Measurements from ENCODE around the gene PPP3CA. TPM values are rescaled to one million over a fixed set of nuclear protein-coding genes. Genes with fewer than 3 reads are reported as not detected.

The PPP3CA gene
- total and polyA plus RNA-seq, 2 experiments from 2014 or later: 42.3 to 42.8 TPM

- H3F3A ChIP-seq (ENCODE audit: insufficient read depth): peaks cover 14% of the 10 kb centered on the region
- no peak overlapping the region for H3K4me3 ChIP-seq
- no peak overlapping the region for H3K27ac ChIP-seq
- H3K9ac ChIP-seq: no peak overlapping the region
- H3K27me3 ChIP-seq (replicated peaks; ENCODE audit: insufficient read depth): no peaks in the 10 kb centered on the region
- no peak for DNase-seq
- TF ChIP-seq EZH2 (IDR thresholded peaks at IDR 0.05; ENCODE audit: insufficient read depth, poor library complexity, severe bottlenecking): no peak
- no peak for TF ChIP-seq EZH2phosphoT487 (IDR thresholded peaks at IDR 0.05; ENCODE audit: insufficient read depth, low read depth)
- no peak overlapping the region for H3K4me2 ChIP-seq (ENCODE audit: unreplicated experiment)
- no peaks in the 10 kb centered on the region for H3K9me3 ChIP-seq (ENCODE audit: low read depth)
- H3K4me1 ChIP-seq (ENCODE audit: insufficient read depth): peaks cover 21% of the 10 kb centered on the region
- H2AFZ ChIP-seq: no peak overlapping the region
- H3K79me2 ChIP-seq (ENCODE audit: insufficient read depth): peaks cover 61% of the 10 kb centered on the region
- H3K36me3 ChIP-seq (ENCODE audit: low read depth): no peaks in the 10 kb centered on the region
- no peaks in the 10 kb centered on the region for H4K20me1 ChIP-seq (ENCODE audit: insufficient read depth)
- H3K9me2 ChIP-seq (ENCODE audit: insufficient read depth): no peaks in the 10 kb centered on the region
- in situ Hi-C loops (cut with MboI): no loop called here
- WGBS, 2 experiments (ENCODE audit: low coverage in 1 of 2, low lambda C conversion rate in 2 of 2, missing lambda C conversion rate in 2 of 2): 97 to 98% methylated on average over 5 of the region's 5 CpGs
Observed at GRCh38 chr4:101123231-101123630, 224.1 kb downstream of the PPP3CA start.

- no peaks in the 10 kb centered on the region for H3K36me3 ChIP-seq (ENCODE audit: low read depth)
- H3K4me2 ChIP-seq (ENCODE audit: unreplicated experiment): no peak overlapping the region
- peaks cover 54% of the 10 kb centered on the region for H3K79me2 ChIP-seq (ENCODE audit: insufficient read depth)
- no peaks in the 10 kb centered on the region for H3K9me3 ChIP-seq (ENCODE audit: low read depth)
- no peaks in the 10 kb centered on the region for H3K27me3 ChIP-seq (replicated peaks; ENCODE audit: insufficient read depth)
- DNase-seq: peak; percentile 14
- H2AFZ ChIP-seq: no peak overlapping the region
- peaks cover 14% of the 10 kb centered on the region for H3K4me1 ChIP-seq (ENCODE audit: insufficient read depth)
- no peak overlapping the region for H3K9ac ChIP-seq
- peaks cover 14% of the 10 kb centered on the region for H3F3A ChIP-seq (ENCODE audit: insufficient read depth)
- no peak overlapping the region for H3K27ac ChIP-seq
- H3K4me3 ChIP-seq: no peak overlapping the region
- TF ChIP-seq EZH2phosphoT487 (IDR thresholded peaks at IDR 0.05; ENCODE audit: insufficient read depth, low read depth) (no peak), EZH2 (IDR thresholded peaks at IDR 0.05; ENCODE audit: insufficient read depth, poor library complexity, severe bottlenecking) (no peak)
- in situ Hi-C loops (cut with MboI): no loop called here
- no peaks in the 10 kb centered on the region for H4K20me1 ChIP-seq (ENCODE audit: insufficient read depth)
- H3K9me2 ChIP-seq (ENCODE audit: insufficient read depth): no peaks in the 10 kb centered on the region
Observed at GRCh38 chr4:101122019-101122418, 225.3 kb downstream of the PPP3CA start.

GRCh38 chr4:101119141-101119540 lies 228.2 kb downstream of the PPP3CA start:
- peaks cover 57% of the 10 kb centered on the region for H3K79me2 ChIP-seq (ENCODE audit: insufficient read depth)
- H3K4me1 ChIP-seq (ENCODE audit: insufficient read depth): peaks cover 14% of the 10 kb centered on the region
- H3K27me3 ChIP-seq (replicated peaks; ENCODE audit: insufficient read depth): no peaks in the 10 kb centered on the region
- DNase-seq: no peak
- in situ Hi-C loops (cut with MboI): no loop called here
- TF ChIP-seq EZH2 (IDR thresholded peaks at IDR 0.05; ENCODE audit: insufficient read depth, poor library complexity, severe bottlenecking) (no peak), EZH2phosphoT487 (IDR thresholded peaks at IDR 0.05; ENCODE audit: insufficient read depth, low read depth) (no peak)
- H3K36me3 ChIP-seq (ENCODE audit: low read depth): no peaks in the 10 kb centered on the region
- no peak overlapping the region for H3K27ac ChIP-seq
- no peaks in the 10 kb centered on the region for H3K9me2 ChIP-seq (ENCODE audit: insufficient read depth)
- 93 to 97% methylated on average over 3 of the region's 3 CpGs for WGBS, 2 experiments (ENCODE audit: low coverage in 1 of 2, low lambda C conversion rate in 2 of 2, missing lambda C conversion rate in 2 of 2)
- no peak overlapping the region for H3K9ac ChIP-seq
- no peak overlapping the region for H3K4me2 ChIP-seq (ENCODE audit: unreplicated experiment)
- 0 out of 2 replicates have a peak, but pooled peaks cover 6% of the 10 kb centered on the region for H3F3A ChIP-seq (ENCODE audit: insufficient read depth)
- no peak overlapping the region for H3K4me3 ChIP-seq
- no peaks in the 10 kb centered on the region for H4K20me1 ChIP-seq (ENCODE audit: insufficient read depth)
- no peak overlapping the region for H2AFZ ChIP-seq
- H3K9me3 ChIP-seq (ENCODE audit: low read depth): no peaks in the 10 kb centered on the region

- Histone ChIP-seq H4K20me1 (ENCODE audit: insufficient read depth) (no peaks in the 10 kb centered on the region), H3F3A (ENCODE audit: insufficient read depth) (0 out of 2 replicates have a peak, but pooled peaks cover 6% of the 10 kb centered on the region), H3K4me3 (no peak overlapping the region), H3K27me3 (replicated peaks; ENCODE audit: insufficient read depth) (no peaks in the 10 kb centered on the region), H3K79me2 (ENCODE audit: insufficient read depth) (peaks cover 60% of the 10 kb centered on the region), H3K36me3 (ENCODE audit: low read depth) (no peaks in the 10 kb centered on the region), H3K9me3 (ENCODE audit: low read depth) (no peaks in the 10 kb centered on the region), H3K4me2 (ENCODE audit: unreplicated experiment) (no peak overlapping the region), H3K9ac (no peak overlapping the region), H3K27ac (no peak overlapping the region), H3K4me1 (ENCODE audit: insufficient read depth) (peaks cover 14% of the 10 kb centered on the region), H2AFZ (no peak overlapping the region), H3K9me2 (ENCODE audit: insufficient read depth) (no peaks in the 10 kb centered on the region)
- 92 to 93% methylated on average over 1 of the region's 1 CpG for WGBS, 2 experiments (ENCODE audit: low coverage in 1 of 2, low lambda C conversion rate in 2 of 2, missing lambda C conversion rate in 2 of 2)
- no peak for DNase-seq
- no peak for TF ChIP-seq EZH2 (IDR thresholded peaks at IDR 0.05; ENCODE audit: insufficient read depth, poor library complexity, severe bottlenecking)
- no peak for TF ChIP-seq EZH2phosphoT487 (IDR thresholded peaks at IDR 0.05; ENCODE audit: insufficient read depth, low read depth)
- in situ Hi-C loops (cut with MboI): no loop called here
Observed at GRCh38 chr4:101118617-101119016, 228.7 kb downstream of the PPP3CA start.

GRCh38 chr4:101115887-101116286 lies 231.4 kb downstream of the PPP3CA start:
- H3K79me2 ChIP-seq (ENCODE audit: insufficient read depth): peaks cover 43% of the 10 kb centered on the region
- H4K20me1 ChIP-seq (ENCODE audit: insufficient read depth): no peaks in the 10 kb centered on the region
- no peaks in the 10 kb centered on the region for H3K36me3 ChIP-seq (ENCODE audit: low read depth)
- no peaks in the 10 kb centered on the region for H3K9me3 ChIP-seq (ENCODE audit: low read depth)
- no peak overlapping the region for H3K27ac ChIP-seq
- 95 to 96% methylated on average over 4 of the region's 4 CpGs for WGBS, 2 experiments (ENCODE audit: low coverage in 1 of 2, low lambda C conversion rate in 2 of 2, missing lambda C conversion rate in 2 of 2)
- H3K9me2 ChIP-seq (ENCODE audit: insufficient read depth): no peaks in the 10 kb centered on the region
- TF ChIP-seq EZH2phosphoT487 (IDR thresholded peaks at IDR 0.05; ENCODE audit: insufficient read depth, low read depth): no peak
- TF ChIP-seq EZH2 (IDR thresholded peaks at IDR 0.05; ENCODE audit: insufficient read depth, poor library complexity, severe bottlenecking): no peak
- peaks cover 14% of the 10 kb centered on the region for H3K4me1 ChIP-seq (ENCODE audit: insufficient read depth)
- in situ Hi-C loops (cut with MboI): no loop called here
- no peak overlapping the region for H3K4me3 ChIP-seq
- H3K9ac ChIP-seq: no peak overlapping the region
- no peak for DNase-seq
- H3K27me3 ChIP-seq (replicated peaks; ENCODE audit: insufficient read depth): no peaks in the 10 kb centered on the region
- H2AFZ ChIP-seq: no peak overlapping the region
- H3F3A ChIP-seq (ENCODE audit: insufficient read depth): 0 out of 2 replicates have a peak, but pooled peaks cover 6% of the 10 kb centered on the region
- H3K4me2 ChIP-seq (ENCODE audit: unreplicated experiment): no peak overlapping the region
